HG03432 (cell line): ENCODE measurements around the gene LRSAM1.

Experiments
- ATAC-seq: cut with Tn5 transposase; IDR thresholded peaks from one replicate; pipeline ENCODE4 v1.9.1; 2021; ENCODE audit warnings: mild to moderate bottlenecking, moderate library complexity; ENCODE audit not compliant: unreplicated experiment

LRSAM1 gene

GRCh38 chr9:127509261-127509954, 58.1 kb downstream of the LRSAM1 start:
- ATAC-seq: no peak

GRCh38 chr9:127509955-127510299, 58.6 kb downstream of the LRSAM1 start:
- ATAC-seq: no peak

GRCh38 chr9:127514468-127514867, 63.2 kb downstream of the LRSAM1 start:
- ATAC-seq: no peak

GRCh38 chr9:127516835-127517607, 65.7 kb downstream of the LRSAM1 start:
- no peak for ATAC-seq

GRCh38 chr9:127517620-127518019, 66.3 kb downstream of the LRSAM1 start:
- ATAC-seq: no peak

- no peak for ATAC-seq
Measured at GRCh38 chr9:127518091-127518856, 67.0 kb downstream of the LRSAM1 start.

- ATAC-seq: peak; percentile 54
Measured at GRCh38 chr9:127519301-127520166, 68.2 kb downstream of the LRSAM1 start.

GRCh38 chr9:127520941-127521918, 69.9 kb downstream of the LRSAM1 start:
- no peak for ATAC-seq

- no peak for ATAC-seq
Measured at GRCh38 chr9:127521919-127522304, 70.6 kb downstream of the LRSAM1 start.

GRCh38 chr9:127522727-127523126, 71.4 kb downstream of the LRSAM1 start:
- no peak for ATAC-seq

GRCh38 chr9:127523312-127523851, 72.1 kb downstream of the LRSAM1 start:
- no peak for ATAC-seq

- no peak for ATAC-seq
Measured at GRCh38 chr9:127524373-127524772, 73.1 kb downstream of the LRSAM1 start.

GRCh38 chr9:127525401-127526188, 74.3 kb downstream of the LRSAM1 start:
- no peak for ATAC-seq

GRCh38 chr9:127526655-127527559, 75.6 kb downstream of the LRSAM1 start:
- no peak for ATAC-seq

GRCh38 chr9:127527560-127528268, 76.4 kb downstream of the LRSAM1 start:
- no peak for ATAC-seq

- ATAC-seq: no peak
Measured at GRCh38 chr9:127528422-127529251, 77.3 kb downstream of the LRSAM1 start.
